ENCODE results near the gene KMT5B. TPM values are rescaled to one million over a fixed set of nuclear protein-coding genes. Genes with fewer than 3 reads are reported as not detected.

Gene KMT5B
- total and polyA plus RNA-seq, 10 of the 15 experiments (the other 5 are each of a cell fraction or from before 2014, with no cell fraction given), result 4.7 to 21.8 (median 18.0) TPM

- ATAC-seq, result no peak
- CTCF ChIA-PET, result no interaction called here
- TF ChIP-seq MYB (IDR thresholded peaks at IDR 0.05; ENCODE audit: borderline replicate concordance, low read depth, low read length), result no peak
- no peak for TF ChIP-seq IRF4 (IDR thresholded peaks at IDR 0.05; ENCODE audit: low read depth, low read length)
- TF ChIP-seq RELA (IDR thresholded peaks at IDR 0.05; ENCODE audit: borderline replicate concordance, partially characterized antibody), result no peak
- no peak for TF ChIP-seq SMAD1 (IDR thresholded peaks at IDR 0.05; ENCODE audit: low read depth, partially characterized antibody)
- no peak for TF ChIP-seq STAT1 (conservative IDR thresholded peaks at IDR 0.05)
- no peak for TF ChIP-seq POLR2A (IDR thresholded peaks at IDR 0.05; ENCODE audit: low read depth, low read length)
- TF ChIP-seq MXI1 (IDR thresholded peaks at IDR 0.05; ENCODE audit: low read depth, low read length), result no peak
- TF ChIP-seq, protein P1, sequence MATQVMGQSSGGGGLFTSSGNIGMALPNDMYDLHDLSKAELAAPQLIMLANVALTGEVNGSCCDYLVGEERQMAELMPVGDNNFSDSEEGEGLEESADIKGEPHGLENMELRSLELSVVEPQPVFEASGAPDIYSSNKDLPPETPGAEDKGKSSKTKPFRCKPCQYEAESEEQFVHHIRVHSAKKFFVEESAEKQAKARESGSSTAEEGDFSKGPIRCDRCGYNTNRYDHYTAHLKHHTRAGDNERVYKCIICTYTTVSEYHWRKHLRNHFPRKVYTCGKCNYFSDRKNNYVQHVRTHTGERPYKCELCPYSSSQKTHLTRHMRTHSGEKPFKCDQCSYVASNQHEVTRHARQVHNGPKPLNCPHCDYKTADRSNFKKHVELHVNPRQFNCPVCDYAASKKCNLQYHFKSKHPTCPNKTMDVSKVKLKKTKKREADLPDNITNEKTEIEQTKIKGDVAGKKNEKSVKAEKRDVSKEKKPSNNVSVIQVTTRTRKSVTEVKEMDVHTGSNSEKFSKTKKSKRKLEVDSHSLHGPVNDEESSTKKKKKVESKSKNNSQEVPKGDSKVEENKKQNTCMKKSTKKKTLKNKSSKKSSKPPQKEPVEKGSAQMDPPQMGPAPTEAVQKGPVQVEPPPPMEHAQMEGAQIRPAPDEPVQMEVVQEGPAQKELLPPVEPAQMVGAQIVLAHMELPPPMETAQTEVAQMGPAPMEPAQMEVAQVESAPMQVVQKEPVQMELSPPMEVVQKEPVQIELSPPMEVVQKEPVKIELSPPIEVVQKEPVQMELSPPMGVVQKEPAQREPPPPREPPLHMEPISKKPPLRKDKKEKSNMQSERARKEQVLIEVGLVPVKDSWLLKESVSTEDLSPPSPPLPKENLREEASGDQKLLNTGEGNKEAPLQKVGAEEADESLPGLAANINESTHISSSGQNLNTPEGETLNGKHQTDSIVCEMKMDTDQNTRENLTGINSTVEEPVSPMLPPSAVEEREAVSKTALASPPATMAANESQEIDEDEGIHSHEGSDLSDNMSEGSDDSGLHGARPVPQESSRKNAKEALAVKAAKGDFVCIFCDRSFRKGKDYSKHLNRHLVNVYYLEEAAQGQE (IDR thresholded peaks at IDR 0.05; ENCODE audit: low read depth, low read length), result no peak
- TF ChIP-seq BMI1 (IDR thresholded peaks at IDR 0.05; ENCODE audit: borderline replicate concordance), result no peak
- no peak for TF ChIP-seq CREB1 (IDR thresholded peaks at IDR 0.05; ENCODE audit: low read depth)
- no peak for TF ChIP-seq POLR2AphosphoS2 (IDR thresholded peaks at IDR 0.05; ENCODE audit: low read depth, low read length)
- no peak for TF ChIP-seq RFX5 (IDR thresholded peaks at IDR 0.05; ENCODE audit: low read depth, low read length)
- TF ChIP-seq CBX5 (IDR thresholded peaks at IDR 0.05; ENCODE audit: low read depth), result no peak
- no peak for TF ChIP-seq CUX1 (IDR thresholded peaks at IDR 0.05; ENCODE audit: insufficient replicate concordance, low read depth, low read length)
- TF ChIP-seq NFXL1 (IDR thresholded peaks at IDR 0.05; ENCODE audit: borderline replicate concordance), result no peak
- no peak for TF ChIP-seq EGR1 (IDR thresholded peaks at IDR 0.05; ENCODE audit: borderline replicate concordance in 1 of 2, low read depth in 2 of 2, low read length in 2 of 2)
- no peak for TF ChIP-seq FOXK2 (IDR thresholded peaks at IDR 0.05)
Observed at GRCh38 chr11:68130121-68130520, 83.0 kb downstream of the KMT5B start.

More at GRCh38 chr11:68130121-68130520, 83.0 kb downstream of the KMT5B start:
- POLR2A ChIA-PET, result no interaction called here
- Histone ChIP-seq H3K4me3 (no peak overlapping the region), H3K27me3 (replicated peaks in 1 of 2; ENCODE audit: control insufficient read depth in 2 of 2, insufficient read depth in 2 of 2, low read length in 1 of 2) (no peaks in the 10 kb centered on the region), H4K20me1 (ENCODE audit: control insufficient read depth, insufficient read depth) (no peaks in the 10 kb centered on the region), H2AFZ (ENCODE audit: control insufficient read depth, low read depth, low read length) (no peak overlapping the region), H3K9me3 (replicated peaks; ENCODE audit: control insufficient read depth, insufficient read depth, low read length) (peaks cover 2% of the 10 kb centered on the region; the same call in 1 of the 3 replicates), H3K9ac (ENCODE audit: control insufficient read depth, insufficient read depth, low read length) (no peak overlapping the region), H3K4me2 (ENCODE audit: control insufficient read depth, insufficient read depth) (no peak overlapping the region), H3K4me1 (ENCODE audit: control insufficient read depth, insufficient read depth, low read length) (no peaks in the 10 kb centered on the region; the same call in 1 of the 2 replicates), H3K36me3 (ENCODE audit: control insufficient read depth in 2 of 2, insufficient read depth in 2 of 2, low read length in 1 of 2) (no peaks in the 10 kb centered on the region), H3K27ac (ENCODE audit: control insufficient read depth, insufficient read depth) (no peak overlapping the region), H3K79me2 (ENCODE audit: control insufficient read depth, insufficient read depth, low read length) (no peaks in the 10 kb centered on the region)
- intact Hi-C loops (cut with micrococcal nuclease; ENCODE audit: unreplicated experiment) (no loop called here), in situ Hi-C loops (cut with MboI) (no loop called here)
- no peak for FAIRE-seq
- RAD21 ChIA-PET (ENCODE audit: unreplicated experiment), result no interaction called here
- DNase-seq (ENCODE audit: low read depth, low spot score), result no peak
- SMC1A ChIA-PET (ENCODE audit: uncharacterized antibody, unreplicated experiment), result no interaction called here
- WGBS (ENCODE audit: insufficient coverage, insufficient replicate concordance, low lambda C conversion rate, missing lambda C conversion rate), result 0% methylated on average over 1 of the region's 1 CpG
- no TSS peak for BruUV-seq (replicated peaks)
